Effector memory CD8-positive, alpha-beta T cell (primary cell): Measurements from ENCODE around the gene EYA2.

Experiments used
- ATAC-seq: fragments of 150-1000 bp; cut with Tn5 transposase; replicated peaks from 2 replicates; pipeline ENCODE4 v1.10.0; 2021; ENCODE audit warnings: mild to moderate bottlenecking, moderate library complexity
- DNase-seq, 3 experiments: peaks; one replicate each; pipeline ENCODE4 v3.0.0; 2021
- H3K27ac Mint-ChIP-seq, 2 donors: one replicate each; pipeline ENCODE4 v1.8.0; 2022; ENCODE audit warnings: mild to moderate bottlenecking in 2 of 2, mixed read lengths in 2 of 2, moderate library complexity in 2 of 2
- H3K27me3 Mint-ChIP-seq, 2 donors: one replicate each; pipeline ENCODE4 v1.8.0; 2022; ENCODE audit warnings: mixed read lengths in 2 of 2
- H3K36me3 Mint-ChIP-seq: one replicate; pipeline ENCODE4 v1.8.0; 2022; ENCODE audit warnings: mild to moderate bottlenecking, moderate library complexity, mixed read lengths; ENCODE audit not compliant: insufficient read depth
- H3K4me1 Mint-ChIP-seq, 2 donors: one replicate each; pipeline ENCODE4 v1.8.0; 2022; ENCODE audit warnings: low read depth in 2 of 2, mixed read lengths in 2 of 2
- H3K4me3 Mint-ChIP-seq, 2 donors: one replicate each; pipeline ENCODE4 v1.8.0; 2022; ENCODE audit warnings: mild to moderate bottlenecking in 2 of 2, mixed read lengths in 2 of 2, moderate library complexity in 2 of 2
- H3K9me3 Mint-ChIP-seq, 2 donors: one replicate each; pipeline ENCODE4 v1.8.0; 2022; ENCODE audit warnings: mixed read lengths in 2 of 2

EYA2 gene

DNA sequence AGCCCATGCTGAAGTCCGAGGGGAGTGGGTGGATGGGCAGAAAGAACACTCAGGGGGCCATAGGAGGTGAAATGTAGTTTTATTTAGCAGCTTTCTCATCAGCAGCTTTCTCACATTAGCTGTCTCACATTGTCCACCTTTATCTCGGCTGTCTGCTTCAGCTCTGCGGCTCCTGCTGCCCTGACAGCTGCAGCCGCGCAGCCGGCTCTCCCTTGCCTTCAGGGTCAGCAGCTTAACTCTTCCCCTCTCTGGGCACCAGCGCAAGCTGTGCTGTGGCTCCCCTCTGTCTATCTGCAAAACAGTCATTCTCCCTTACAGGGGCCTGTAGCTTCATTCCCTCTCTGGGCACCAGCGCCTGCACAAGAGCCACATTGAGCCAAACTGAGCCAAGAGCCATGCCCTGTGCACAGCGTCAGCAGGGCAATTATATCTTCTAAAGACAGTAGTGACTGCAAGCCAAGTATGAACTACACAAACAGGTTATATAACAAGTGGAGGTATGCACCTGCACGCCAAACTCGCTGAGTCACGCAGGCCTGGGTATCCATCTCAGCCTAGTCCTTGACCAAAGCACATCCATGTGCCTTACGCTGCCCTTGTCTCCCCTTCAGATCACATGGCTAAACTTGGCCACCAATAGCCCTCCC lies 198.8 kb downstream of the EYA2 start:
- Mint-ChIP-seq H3K4me1 (no peaks in the 10 kb centered on the region), H3K27me3 (peaks cover 35 to 58% of the 10 kb centered on the region in 2 donors), H3K27ac (no peak overlapping the region), H3K9me3 (no peaks in the 10 kb centered on the region), H3K4me3 (no peak overlapping the region), H3K36me3 (no peaks in the 10 kb centered on the region)
- no peak for DNase-seq
- no peak for ATAC-seq

GRCh38 chr20:47095690-47096089 lies 201.0 kb downstream of the EYA2 start:
- H3K4me1 Mint-ChIP-seq: no peaks in the 10 kb centered on the region
- ATAC-seq (no peak), DNase-seq (no peak)
- no peaks in the 10 kb centered on the region for H3K9me3 Mint-ChIP-seq
- no peak overlapping the region for H3K4me3 Mint-ChIP-seq
- peaks cover 42 to 56% of the 10 kb centered on the region in 2 donors for H3K27me3 Mint-ChIP-seq
- H3K36me3 Mint-ChIP-seq: no peaks in the 10 kb centered on the region
- no peak overlapping the region for H3K27ac Mint-ChIP-seq

DNA sequence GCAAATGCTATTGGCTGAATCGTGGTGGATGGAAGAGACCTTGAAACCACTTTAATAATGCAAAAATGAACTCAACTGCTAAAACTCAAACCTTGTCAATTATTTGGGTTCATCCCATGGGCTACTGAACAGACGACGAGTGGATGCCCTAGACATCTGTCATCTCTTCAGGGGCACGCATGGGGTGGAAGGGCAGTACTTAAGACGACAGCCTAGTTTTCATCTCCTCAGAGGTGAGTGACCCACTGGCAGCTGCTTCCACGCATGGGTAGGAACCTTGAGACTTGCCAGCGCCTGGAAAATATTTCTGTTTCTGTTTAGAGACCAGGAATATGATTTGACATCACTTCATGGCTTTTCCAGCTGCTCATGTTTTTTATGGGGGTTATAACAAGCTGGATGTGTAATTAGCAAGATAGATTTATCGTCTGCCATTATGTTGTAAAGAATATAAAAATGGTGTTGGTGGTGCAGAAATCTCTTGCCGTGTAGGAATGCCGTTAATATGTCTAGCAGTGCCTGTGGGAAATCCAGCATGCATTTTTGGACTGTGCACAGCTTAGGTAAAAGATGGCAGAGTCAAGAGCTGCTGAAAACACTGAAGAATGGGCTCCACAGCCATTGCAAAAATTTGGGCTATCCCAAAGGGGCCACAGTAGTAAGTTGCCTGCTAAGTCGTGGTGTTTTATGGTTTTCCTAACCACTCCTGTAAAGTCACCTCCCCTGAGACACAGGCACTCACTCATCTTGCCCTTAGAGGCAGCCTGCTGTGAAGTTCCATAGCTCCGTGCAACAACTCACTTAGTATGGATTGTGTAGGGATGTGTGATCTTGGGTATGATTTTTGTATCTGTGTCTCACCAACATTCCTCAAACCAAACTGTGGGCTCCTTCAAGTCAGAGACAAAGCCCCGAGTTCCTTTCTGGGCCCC lies 203.3 kb downstream of the EYA2 start:
- Mint-ChIP-seq H3K4me3 (no peak overlapping the region), H3K27me3 (peaks cover 40 to 55% of the 10 kb centered on the region in 2 donors), H3K36me3 (no peaks in the 10 kb centered on the region), H3K4me1 (no peaks in the 10 kb centered on the region), H3K9me3 (peaks cover 0 to 3% of the 10 kb centered on the region in 2 donors), H3K27ac (no peak overlapping the region)
- DNase-seq: no peak
- ATAC-seq: no peak

DNA sequence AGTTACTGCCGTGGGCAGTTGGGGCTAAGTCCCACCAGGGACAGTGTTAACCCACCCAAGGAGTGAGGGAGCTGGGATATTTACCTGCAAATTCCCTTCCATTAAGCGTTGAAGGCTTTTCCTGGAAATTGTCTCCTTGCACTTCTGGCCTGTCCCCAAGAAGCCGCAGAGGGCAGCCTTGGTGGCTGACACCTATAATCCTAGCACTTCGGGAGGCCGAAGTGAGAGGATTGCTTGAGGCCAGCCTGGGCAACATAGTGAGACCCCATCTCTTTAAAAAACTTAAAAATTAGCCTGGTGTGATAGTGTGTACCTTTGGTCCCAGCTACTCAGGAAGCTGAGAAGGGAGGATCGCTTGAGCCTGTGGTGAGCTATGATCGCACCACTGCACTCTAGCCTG lies 204.4 kb downstream of the EYA2 start:
- Mint-ChIP-seq H3K4me1 (no peaks in the 10 kb centered on the region), H3K27me3 (peaks cover 37 to 51% of the 10 kb centered on the region in 2 donors), H3K9me3 (peaks cover 3 to 8% of the 10 kb centered on the region in 2 donors), H3K36me3 (no peaks in the 10 kb centered on the region), H3K27ac (no peak overlapping the region), H3K4me3 (no peak overlapping the region)
- ATAC-seq (no peak), DNase-seq (no peak)

DNA sequence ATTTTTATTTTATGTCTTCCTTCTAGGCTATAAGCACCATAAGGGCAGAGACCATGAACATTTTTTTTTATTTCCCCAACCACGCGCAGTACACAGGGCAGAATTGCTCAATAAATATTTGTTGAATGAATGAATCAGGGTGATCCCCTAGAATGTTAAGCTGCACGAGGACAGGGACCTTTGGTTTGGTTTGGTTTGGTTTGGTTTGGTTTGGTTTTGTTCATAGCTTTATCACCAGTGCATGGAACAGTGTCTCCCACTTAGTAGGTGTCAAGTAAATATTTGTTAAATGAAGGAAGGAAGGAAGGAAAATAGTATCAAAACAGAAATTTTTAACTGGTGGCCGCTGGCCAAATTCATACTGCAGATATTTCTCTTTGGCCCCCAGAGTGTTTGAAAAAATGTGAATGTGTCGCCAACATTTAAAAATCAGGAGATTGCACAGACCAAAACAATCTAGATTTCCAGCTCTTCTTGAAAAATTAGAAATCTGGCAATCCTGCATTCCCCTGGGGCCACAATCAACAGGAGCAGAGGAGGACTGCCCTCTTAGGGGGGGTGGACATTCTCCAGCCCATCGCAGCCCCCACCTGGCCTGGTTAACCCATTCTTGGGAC lies 205.3 kb downstream of the EYA2 start:
- no peaks in the 10 kb centered on the region for H3K36me3 Mint-ChIP-seq
- no peak overlapping the region for H3K4me3 Mint-ChIP-seq
- H3K27me3 Mint-ChIP-seq: peaks cover 39 to 48% of the 10 kb centered on the region in 2 donors
- H3K4me1 Mint-ChIP-seq: no peaks in the 10 kb centered on the region
- ATAC-seq (no peak), DNase-seq (no peak)
- no peak overlapping the region for H3K27ac Mint-ChIP-seq
- peaks cover 3 to 8% of the 10 kb centered on the region in 2 donors for H3K9me3 Mint-ChIP-seq

DNA sequence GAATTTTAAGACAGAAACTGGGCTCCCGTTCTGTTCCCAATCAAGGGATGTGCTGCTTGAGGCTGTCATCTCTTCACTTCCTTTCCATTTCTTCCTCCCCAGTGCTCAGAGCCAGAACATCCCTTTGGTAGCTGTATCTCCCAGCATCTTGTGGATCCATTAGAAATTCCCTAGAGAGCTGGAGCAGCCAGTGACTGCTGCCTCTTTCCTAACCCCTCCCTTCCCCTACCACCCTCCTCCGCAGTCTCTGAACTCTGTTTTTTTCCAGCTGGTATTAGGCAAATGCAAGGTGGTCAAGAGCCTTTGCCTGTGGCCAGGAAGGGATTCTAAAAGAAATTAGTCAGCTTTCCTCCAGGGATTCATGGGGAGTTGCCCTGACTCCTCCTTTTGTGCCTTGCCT lies 208.0 kb downstream of the EYA2 start:
- Mint-ChIP-seq H3K4me3 (no peak overlapping the region), H3K36me3 (peaks cover 3% of the 10 kb centered on the region), H3K4me1 (no peaks in the 10 kb centered on the region), H3K9me3 (peaks cover 3 to 8% of the 10 kb centered on the region in 2 donors), H3K27ac (no peak overlapping the region), H3K27me3 (peaks cover 52 to 70% of the 10 kb centered on the region in 2 donors)
- ATAC-seq: no peak
- no peak for DNase-seq

DNA sequence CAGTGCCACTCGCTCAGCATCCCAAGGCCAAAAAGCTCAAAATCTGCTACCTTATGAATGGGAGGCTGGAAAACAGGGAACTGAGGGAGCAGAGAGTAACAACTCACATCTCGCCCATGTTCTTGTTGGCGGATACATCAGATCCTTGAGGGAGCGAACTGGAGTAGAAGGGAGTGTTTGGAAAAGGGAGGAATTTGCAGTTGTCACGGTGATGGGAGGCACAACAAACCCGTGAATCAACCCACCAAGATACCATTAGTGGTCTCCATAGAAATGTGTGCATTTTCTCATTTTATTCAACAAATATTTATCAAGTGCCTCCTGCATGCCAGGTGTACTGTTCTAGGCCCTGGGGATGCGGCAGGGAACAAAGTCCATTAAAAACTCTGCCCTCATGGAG lies 212.1 kb downstream of the EYA2 start:
- no peak for ATAC-seq
- no peak overlapping the region for H3K27ac Mint-ChIP-seq
- peaks cover 3% of the 10 kb centered on the region for H3K36me3 Mint-ChIP-seq
- peaks cover 3 to 8% of the 10 kb centered on the region in 2 donors for H3K9me3 Mint-ChIP-seq
- H3K4me1 Mint-ChIP-seq: no peaks in the 10 kb centered on the region
- DNase-seq: no peak
- H3K27me3 Mint-ChIP-seq: peaks cover 34 to 38% of the 10 kb centered on the region in 2 donors
- H3K4me3 Mint-ChIP-seq: no peak overlapping the region

DNA sequence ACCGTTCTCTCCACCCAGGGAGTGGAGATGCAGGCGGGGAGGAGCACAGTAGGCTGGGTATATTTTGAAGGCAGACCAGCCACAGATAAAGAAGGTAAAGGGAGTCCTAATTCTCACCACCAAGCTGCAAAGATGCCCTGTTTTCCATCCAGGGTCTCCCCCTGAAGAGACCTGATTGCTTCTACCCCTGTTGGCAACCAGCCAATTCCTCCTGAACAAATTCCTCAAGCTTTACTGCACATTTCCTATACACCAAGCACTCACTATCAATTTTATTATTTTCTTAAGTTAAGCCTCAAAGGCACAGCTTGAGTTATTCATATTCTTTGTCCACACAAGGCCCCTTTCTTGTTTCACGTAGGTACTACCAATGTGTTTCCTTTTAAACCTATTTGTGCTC lies 214.4 kb downstream of the EYA2 start:
- H3K27ac Mint-ChIP-seq: no peak overlapping the region
- no peaks in the 10 kb centered on the region for H3K9me3 Mint-ChIP-seq
- no peak for ATAC-seq

DNA sequence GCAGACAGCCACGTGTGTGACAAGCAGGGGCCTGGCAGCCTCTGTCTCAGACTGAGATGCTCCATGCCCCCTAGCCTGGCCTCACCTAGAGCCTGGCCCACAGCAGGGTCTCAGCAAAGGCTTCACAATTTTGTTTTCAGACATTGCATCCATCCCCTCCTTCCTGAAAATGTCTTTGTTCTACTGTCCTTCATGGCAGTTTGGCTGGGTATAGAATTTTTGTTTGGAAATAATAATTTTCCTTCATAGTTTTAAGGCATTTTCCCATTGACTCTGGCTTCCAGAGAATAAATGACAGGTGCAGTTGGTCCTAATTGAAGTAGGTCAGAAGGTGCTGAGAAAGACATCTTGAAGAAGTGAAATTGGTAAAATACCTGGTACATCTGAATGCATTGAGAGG lies 216.2 kb downstream of the EYA2 start:
- H3K4me1 Mint-ChIP-seq: no peaks in the 10 kb centered on the region
- H3K27ac Mint-ChIP-seq: no peak overlapping the region
- DNase-seq (no peak), ATAC-seq (no peak)
- peaks cover 3% of the 10 kb centered on the region for H3K36me3 Mint-ChIP-seq
- peaks cover 21 to 24% of the 10 kb centered on the region in 2 donors for H3K27me3 Mint-ChIP-seq
- no peak overlapping the region for H3K4me3 Mint-ChIP-seq
- peaks cover 0 to 1% of the 10 kb centered on the region in 2 donors for H3K9me3 Mint-ChIP-seq

More for the DNA sequence above, 214.4 kb downstream of the EYA2 start:
- Mint-ChIP-seq H3K36me3 (peaks cover 3% of the 10 kb centered on the region), H3K27me3 (peaks cover 26 to 27% of the 10 kb centered on the region in 2 donors), H3K4me1 (no peaks in the 10 kb centered on the region), H3K4me3 (no peak overlapping the region)
- no peak for DNase-seq

- ATAC-seq: no peak
- H3K9me3 Mint-ChIP-seq: peaks cover 0 to 3% of the 10 kb centered on the region in 2 donors
- no peak overlapping the region for H3K4me3 Mint-ChIP-seq
- no peak overlapping the region for H3K27ac Mint-ChIP-seq
- peaks cover 3% of the 10 kb centered on the region for H3K36me3 Mint-ChIP-seq
- no peak for DNase-seq
- H3K27me3 Mint-ChIP-seq: peaks cover 21 to 24% of the 10 kb centered on the region in 2 donors
- no peaks in the 10 kb centered on the region for H3K4me1 Mint-ChIP-seq
These were observed 216.9 kb downstream of the EYA2 start for GRCh38 chr20:47111576-47111975.

DNA sequence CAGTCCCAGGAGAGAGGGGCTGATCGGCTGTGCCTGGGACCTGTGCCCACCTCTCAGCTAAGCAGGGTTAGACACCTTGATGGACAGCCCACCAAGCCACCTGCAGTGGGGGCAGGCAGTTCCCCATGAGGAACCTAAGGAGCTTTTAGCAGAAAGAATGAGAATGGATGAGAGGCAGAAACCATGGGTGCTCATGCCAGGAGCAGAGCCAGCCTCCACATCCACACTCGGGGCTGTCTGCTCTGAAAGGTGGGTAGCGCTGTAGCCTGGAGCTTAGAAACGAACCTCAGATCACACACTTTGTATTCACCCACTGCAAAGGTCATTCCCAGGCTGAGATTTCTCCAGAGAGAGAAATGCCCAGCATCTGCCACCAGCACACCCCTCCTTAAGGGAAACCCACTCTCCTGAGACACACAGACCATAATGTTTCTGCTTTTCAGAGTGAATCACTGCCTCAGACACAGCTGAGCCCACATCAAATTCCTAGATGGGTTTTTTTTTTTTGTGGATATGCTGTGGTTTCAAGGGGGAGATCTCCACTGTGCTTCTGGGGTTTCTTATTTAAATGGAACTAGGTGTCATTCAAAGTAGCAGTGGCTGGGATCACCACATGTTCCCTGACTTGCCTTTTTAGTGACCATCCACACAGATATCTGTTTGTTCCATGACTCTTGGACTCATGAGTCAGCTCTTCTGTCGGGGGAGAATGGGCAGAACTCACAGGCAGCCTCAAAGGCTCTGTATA lies 218.9 kb downstream of the EYA2 start:
- DNase-seq (no peak), ATAC-seq (no peak)
- no peak overlapping the region for H3K27ac Mint-ChIP-seq
- H3K27me3 Mint-ChIP-seq: peaks cover 25 to 39% of the 10 kb centered on the region in 2 donors
- peaks cover 0 to 1% of the 10 kb centered on the region in 2 donors for H3K4me1 Mint-ChIP-seq
- H3K4me3 Mint-ChIP-seq: no peak overlapping the region
- no peaks in the 10 kb centered on the region for H3K36me3 Mint-ChIP-seq
- H3K9me3 Mint-ChIP-seq: peaks cover 0 to 3% of the 10 kb centered on the region in 2 donors

DNA sequence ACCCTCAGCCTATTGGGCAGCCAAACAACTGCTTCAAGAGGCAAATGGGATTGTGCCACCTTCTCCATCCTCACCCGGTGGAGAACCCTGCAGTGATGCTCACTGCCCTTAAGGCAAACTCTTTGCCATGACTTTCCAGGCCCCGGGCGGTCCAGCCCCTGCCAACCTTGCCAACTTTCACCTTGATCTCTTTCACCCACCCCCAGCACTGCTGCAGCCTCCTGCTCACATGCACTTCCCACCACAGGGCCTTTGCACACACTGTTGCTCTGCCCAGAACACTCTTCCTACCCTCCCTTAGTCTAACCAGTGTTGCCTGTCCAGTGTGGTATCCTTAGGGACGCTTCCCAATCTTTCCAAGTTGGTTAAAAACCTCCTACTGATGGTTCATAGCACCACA lies 221.1 kb downstream of the EYA2 start:
- Mint-ChIP-seq H3K36me3 (no peaks in the 10 kb centered on the region), H3K4me1 (peaks cover 0 to 1% of the 10 kb centered on the region in 2 donors), H3K4me3 (no peak overlapping the region), H3K27me3 (peaks cover 33 to 52% of the 10 kb centered on the region in 2 donors), H3K9me3 (peaks cover 0 to 3% of the 10 kb centered on the region in 2 donors), H3K27ac (no peak overlapping the region)
- no peak for ATAC-seq
- no peak for DNase-seq

DNA sequence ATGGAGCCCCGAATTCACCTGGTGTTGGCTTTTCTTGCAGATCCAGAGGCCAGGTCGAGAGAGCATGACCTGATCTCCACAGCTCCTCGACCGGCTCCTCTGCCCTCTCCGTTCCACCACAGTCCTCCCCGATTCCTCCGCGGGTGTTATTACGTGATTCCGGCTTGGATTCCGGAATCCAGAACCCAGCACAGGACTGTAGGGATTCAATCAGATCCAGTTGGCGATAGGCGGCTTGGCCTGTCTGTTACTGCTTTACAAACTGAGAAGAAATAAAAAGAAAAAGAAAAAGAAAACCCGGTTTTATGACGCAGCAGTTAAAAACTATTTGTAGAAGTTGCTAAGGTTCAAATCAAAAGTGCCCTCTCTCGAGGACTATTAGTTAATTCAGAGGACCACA lies 222.7 kb downstream of the EYA2 start:
- Mint-ChIP-seq H3K36me3 (no peaks in the 10 kb centered on the region), H3K9me3 (peaks cover 0 to 3% of the 10 kb centered on the region in 2 donors), H3K4me3 (no peak overlapping the region), H3K27me3 (peaks cover 44 to 52% of the 10 kb centered on the region in 2 donors), H3K27ac (no peak overlapping the region), H3K4me1 (peaks cover 0 to 1% of the 10 kb centered on the region in 2 donors)
- no peak for ATAC-seq
- DNase-seq: no peak
